Measurements from ENCODE around the gene ADAMTS2.
"Not testable (repeated sequence)": the region's sequence is repeated elsewhere in the genome, so short reads cannot be mapped to it uniquely, and the experiment has no call there.

The ADAMTS2 gene

GRCh38 chr5:179324316-179324715 is 20.9 kb downstream of the ADAMTS2 start:
- DNase-seq: not testable (repeated sequence)

- DNase-seq: no peak
Observed at GRCh38 chr5:179323026-179323870, 22.0 kb downstream of the ADAMTS2 start.

- peak; percentile 44 for DNase-seq
Observed at GRCh38 chr5:179322071-179323025, 22.9 kb downstream of the ADAMTS2 start.

- DNase-seq: no peak
Observed at GRCh38 chr5:179321206-179321987, 23.9 kb downstream of the ADAMTS2 start.

GRCh38 chr5:179319741-179320281 is 25.4 kb downstream of the ADAMTS2 start:
- DNase-seq: no peak

GRCh38 chr5:179319123-179319522 is 26.1 kb downstream of the ADAMTS2 start:
- no peak for DNase-seq

GRCh38 chr5:179318221-179318955 is 26.9 kb downstream of the ADAMTS2 start:
- DNase-seq: no peak

- no peak for DNase-seq
Observed at GRCh38 chr5:179317411-179318220, 27.6 kb downstream of the ADAMTS2 start.

GRCh38 chr5:179316982-179317381 is 28.3 kb downstream of the ADAMTS2 start:
- DNase-seq: no peak

GRCh38 chr5:179316111-179316551 is 29.1 kb downstream of the ADAMTS2 start:
- DNase-seq: no peak

- no peak for DNase-seq
Observed at GRCh38 chr5:179315356-179315890, 29.8 kb downstream of the ADAMTS2 start.

- peak; percentile 17 for DNase-seq
Observed at GRCh38 chr5:179314606-179315355, 30.5 kb downstream of the ADAMTS2 start.

GRCh38 chr5:179313849-179314521 is 31.3 kb downstream of the ADAMTS2 start:
- DNase-seq: peak; percentile 90

- no peak for DNase-seq
Observed at GRCh38 chr5:179312557-179313235, 32.6 kb downstream of the ADAMTS2 start.

- no peak for DNase-seq
Observed at GRCh38 chr5:179311581-179311980, 33.7 kb downstream of the ADAMTS2 start.

- no peak for DNase-seq
Observed at GRCh38 chr5:179311091-179311470, 34.2 kb downstream of the ADAMTS2 start.

GRCh38 chr5:179310439-179311090 is 34.7 kb downstream of the ADAMTS2 start:
- DNase-seq: no peak

- DNase-seq: no peak
Observed at GRCh38 chr5:179309751-179310320, 35.4 kb downstream of the ADAMTS2 start.
